Gastrocnemius medialis (tissue), 4 donors: ENCODE measurements around the gene UGP2.

Source experiments
- CTCF ChIP-seq, 5 experiments: fragments of 450-650 bp in 3 of 5; fragments of 200-600 bp in 2 of 5; sonication (generic) in 2 of 5; IDR thresholded peaks in 4 of 5; conservative IDR thresholded peaks in 1 of 5; 1 replicate in 4 of 5; 2 replicates in 1 of 5; pipeline ENCODE4 v1.5.1; 2016 to 2019; ENCODE audit warnings: antibody characterized with exemption in 5 of 5, mild to moderate bottlenecking in 3 of 5, moderate library complexity in 3 of 5
- POLR2A ChIP-seq, 2 donors: fragments of 450-650 bp; IDR thresholded peaks; one replicate each; pipeline ENCODE4 v1.6.1; 2017; ENCODE audit warnings: antibody characterized with exemption in 2 of 2, mild to moderate bottlenecking in 2 of 2, moderate library complexity in 2 of 2

DNA sequence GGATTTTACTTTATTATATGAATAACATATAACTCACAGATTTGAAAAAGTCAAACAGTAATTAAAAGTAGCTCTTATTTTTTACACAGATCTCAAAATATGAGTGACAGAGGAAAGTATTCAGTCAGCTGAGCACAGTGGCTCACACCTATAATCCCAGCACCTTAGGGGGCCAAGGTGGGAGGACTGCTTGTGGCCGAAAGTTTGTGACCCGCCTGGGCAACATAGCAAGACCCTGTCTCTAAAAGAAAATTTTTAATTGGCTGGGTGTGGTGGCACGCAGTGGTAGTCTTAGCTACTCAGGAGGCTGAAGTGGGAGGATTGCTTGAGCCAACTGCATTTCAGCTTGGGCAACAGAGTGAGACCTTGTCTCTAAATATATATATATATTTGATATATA lies 19.2 kb upstream of the UGP2 start:
- TF ChIP-seq CTCF (IDR thresholded peaks at IDR 0.05 in 4 of 5, conservative IDR thresholded peaks at IDR 0.05 in 1 of 5) (no peak), POLR2A (IDR thresholded peaks at IDR 0.05) (no peak)
